ENCODE measurements around the gene PROC. TPM values are rescaled to one million over a fixed set of nuclear protein-coding genes. Genes with fewer than 3 reads are reported as not detected.

The PROC gene
- total RNA-seq, 1 experiment from 2014 or later: 6.4 TPM

DNA sequence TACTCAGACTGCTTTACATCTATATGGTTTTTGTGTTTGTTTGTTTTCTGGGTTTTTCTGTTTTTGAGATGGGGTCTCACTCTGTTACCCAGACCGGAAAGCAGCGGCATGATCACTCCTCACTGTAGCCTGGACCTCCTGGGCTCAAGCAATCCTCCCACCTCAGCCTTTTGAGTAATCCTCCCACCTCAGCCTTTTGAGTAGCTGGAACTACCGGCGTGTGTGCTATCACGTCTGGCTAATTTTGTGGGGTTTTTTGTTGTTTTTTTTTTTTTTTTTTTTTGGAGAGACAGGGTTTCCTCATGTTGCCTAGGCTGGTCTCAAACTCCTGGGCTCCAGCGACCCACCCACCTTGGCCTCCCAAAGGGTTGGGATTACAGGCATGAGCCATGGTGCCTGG is 39.5 kb upstream of the PROC start:
- TF ChIP-seq, protein P1, sequence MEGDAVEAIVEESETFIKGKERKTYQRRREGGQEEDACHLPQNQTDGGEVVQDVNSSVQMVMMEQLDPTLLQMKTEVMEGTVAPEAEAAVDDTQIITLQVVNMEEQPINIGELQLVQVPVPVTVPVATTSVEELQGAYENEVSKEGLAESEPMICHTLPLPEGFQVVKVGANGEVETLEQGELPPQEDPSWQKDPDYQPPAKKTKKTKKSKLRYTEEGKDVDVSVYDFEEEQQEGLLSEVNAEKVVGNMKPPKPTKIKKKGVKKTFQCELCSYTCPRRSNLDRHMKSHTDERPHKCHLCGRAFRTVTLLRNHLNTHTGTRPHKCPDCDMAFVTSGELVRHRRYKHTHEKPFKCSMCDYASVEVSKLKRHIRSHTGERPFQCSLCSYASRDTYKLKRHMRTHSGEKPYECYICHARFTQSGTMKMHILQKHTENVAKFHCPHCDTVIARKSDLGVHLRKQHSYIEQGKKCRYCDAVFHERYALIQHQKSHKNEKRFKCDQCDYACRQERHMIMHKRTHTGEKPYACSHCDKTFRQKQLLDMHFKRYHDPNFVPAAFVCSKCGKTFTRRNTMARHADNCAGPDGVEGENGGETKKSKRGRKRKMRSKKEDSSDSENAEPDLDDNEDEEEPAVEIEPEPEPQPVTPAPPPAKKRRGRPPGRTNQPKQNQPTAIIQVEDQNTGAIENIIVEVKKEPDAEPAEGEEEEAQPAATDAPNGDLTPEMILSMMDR (IDR thresholded peaks at IDR 0.05; ENCODE audit: insufficient read depth in 1 of 2, low read depth in 1 of 2, low read length in 1 of 2, severe bottlenecking in 1 of 2, unreplicated experiment in 1 of 2): no peak
- Mint-ChIP-seq H3K36me3 (ENCODE audit: insufficient read depth, unreplicated experiment) (peaks cover 17% of the 10 kb centered on the region), H3K9me3 (ENCODE audit: unreplicated experiment) (peaks cover 38% of the 10 kb centered on the region), H3K27me3 (ENCODE audit: insufficient read depth, unreplicated experiment) (no peaks in the 10 kb centered on the region), H3K27ac (ENCODE audit: unreplicated experiment) (no peak overlapping the region), H3K4me3 (ENCODE audit: unreplicated experiment) (no peak overlapping the region), H3K4me1 (ENCODE audit: low read depth, unreplicated experiment) (peaks cover 11% of the 10 kb centered on the region)
- H3K4me1 ChIP-seq: no peaks in the 10 kb centered on the region
- no peak for DNase-seq
- CTCF ChIA-PET: no interaction called here
- H3K9me3 ChIP-seq: peaks cover 24% of the 10 kb centered on the region
- no peaks in the 10 kb centered on the region; the same call in 1 of the 2 replicates for H3K36me3 ChIP-seq (ENCODE audit: control insufficient read depth, insufficient read depth, low read length)
- BruUV-seq (replicated peaks): no TSS peak
- intact Hi-C loops (cut with micrococcal nuclease; ENCODE audit: unreplicated experiment): no loop called here
- no peaks in the 10 kb centered on the region for H3K27me3 ChIP-seq (replicated peaks; ENCODE audit: control insufficient read depth, insufficient read depth, low read length)
- no peak overlapping the region for H3K4me3 ChIP-seq (ENCODE audit: low read depth, low read length)
- POLR2A ChIA-PET: no interaction called here

DNA sequence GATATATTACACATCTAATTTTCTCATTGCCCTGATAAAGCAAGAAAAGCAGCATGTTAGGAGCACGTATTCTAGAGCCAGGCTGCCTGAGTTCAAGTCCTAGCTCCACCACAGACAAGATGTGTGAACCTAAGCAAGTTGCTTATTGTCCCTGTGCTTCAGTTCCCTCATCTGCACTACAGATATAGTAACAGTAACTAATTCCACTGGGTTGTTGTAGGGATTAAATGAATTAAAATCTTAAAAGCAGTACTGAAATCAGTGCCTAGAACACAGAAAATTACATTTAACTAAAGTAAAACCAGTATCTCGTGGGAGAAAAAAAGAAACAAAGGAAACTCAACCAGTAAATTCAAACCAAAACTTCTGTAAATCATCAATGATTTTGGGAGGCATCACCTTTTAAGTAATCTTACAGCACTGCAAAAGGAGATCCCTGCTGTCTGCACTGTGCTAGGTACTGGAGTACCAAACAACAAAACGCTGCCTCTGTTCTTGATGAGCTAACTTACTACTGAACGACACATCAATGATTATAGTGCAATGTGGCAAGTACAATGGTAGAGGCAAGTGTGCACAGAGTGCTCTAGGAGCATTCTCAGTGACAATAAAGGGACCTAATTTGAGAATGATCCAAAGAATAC is 38.4 kb upstream of the PROC start:
- Mint-ChIP-seq H3K27me3 (ENCODE audit: insufficient read depth, unreplicated experiment) (no peaks in the 10 kb centered on the region), H3K9me3 (ENCODE audit: unreplicated experiment) (peaks cover 26% of the 10 kb centered on the region), H3K27ac (ENCODE audit: unreplicated experiment) (no peak overlapping the region), H3K4me1 (ENCODE audit: low read depth, unreplicated experiment) (peaks cover 6% of the 10 kb centered on the region), H3K4me3 (ENCODE audit: unreplicated experiment) (no peak overlapping the region), H3K36me3 (ENCODE audit: insufficient read depth, unreplicated experiment) (peaks cover 6% of the 10 kb centered on the region)
- H3K4me1 ChIP-seq: no peaks in the 10 kb centered on the region
- ChIA-PET POLR2A (no interaction called here), CTCF (no interaction called here)
- no peak overlapping the region for H3K4me3 ChIP-seq (ENCODE audit: low read depth, low read length)
- BruUV-seq (replicated peaks): no TSS peak
- no peaks in the 10 kb centered on the region; the same call in 1 of the 2 replicates for H3K36me3 ChIP-seq (ENCODE audit: control insufficient read depth, insufficient read depth, low read length)
- no peak for DNase-seq
- H3K27me3 ChIP-seq (replicated peaks; ENCODE audit: control insufficient read depth, insufficient read depth, low read length): no peaks in the 10 kb centered on the region
- peaks cover 19% of the 10 kb centered on the region for H3K9me3 ChIP-seq
- TF ChIP-seq, protein P1 (IDR thresholded peaks at IDR 0.05; ENCODE audit: insufficient read depth in 1 of 2, low read depth in 1 of 2, low read length in 1 of 2, severe bottlenecking in 1 of 2, unreplicated experiment in 1 of 2): no peak
- intact Hi-C loops (cut with micrococcal nuclease; ENCODE audit: unreplicated experiment): no loop called here

DNA sequence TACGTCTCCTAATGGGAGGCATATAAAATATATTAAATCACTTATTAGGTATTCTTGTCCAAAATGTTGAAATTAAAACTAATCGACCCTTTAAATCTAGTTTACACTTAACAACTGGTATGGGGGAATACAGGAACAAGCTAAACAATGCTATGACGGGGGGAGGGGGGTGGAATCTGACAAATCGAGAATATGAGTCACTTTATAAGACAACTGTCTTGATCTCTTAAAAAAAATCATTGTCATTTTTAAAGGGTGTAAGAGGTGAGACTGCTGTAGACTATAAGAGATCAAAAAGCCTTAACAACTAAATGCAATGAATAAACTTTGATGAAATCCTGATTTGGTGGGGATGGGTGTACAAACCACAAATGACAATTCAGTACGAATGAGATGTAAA is 36.5 kb upstream of the PROC start:
- no peak overlapping the region for H3K27ac Mint-ChIP-seq (ENCODE audit: unreplicated experiment)
- POLR2A ChIA-PET: no interaction called here
- BruUV-seq (replicated peaks): no TSS peak

More for the DNA sequence above, 36.5 kb upstream of the PROC start:
- Mint-ChIP-seq H3K36me3 (ENCODE audit: insufficient read depth, unreplicated experiment) (peaks cover 1% of the 10 kb centered on the region), H3K4me1 (ENCODE audit: low read depth, unreplicated experiment) (peaks cover 13% of the 10 kb centered on the region), H3K27me3 (ENCODE audit: insufficient read depth, unreplicated experiment) (no peaks in the 10 kb centered on the region), H3K9me3 (ENCODE audit: unreplicated experiment) (peaks cover 10% of the 10 kb centered on the region), H3K4me3 (ENCODE audit: unreplicated experiment) (no peak overlapping the region)
- TF ChIP-seq, protein P1 (IDR thresholded peaks at IDR 0.05; ENCODE audit: insufficient read depth in 1 of 2, low read depth in 1 of 2, low read length in 1 of 2, severe bottlenecking in 1 of 2, unreplicated experiment in 1 of 2): no peak
- Histone ChIP-seq H3K27me3 (replicated peaks; ENCODE audit: control insufficient read depth, insufficient read depth, low read length) (no peaks in the 10 kb centered on the region), H3K36me3 (ENCODE audit: control insufficient read depth, insufficient read depth, low read length) (no peaks in the 10 kb centered on the region), H3K4me3 (ENCODE audit: low read depth, low read length) (no peak overlapping the region), H3K9me3 (peaks cover 5% of the 10 kb centered on the region; the same call in 1 of the 2 replicates), H3K4me1 (peaks cover 14% of the 10 kb centered on the region)
- intact Hi-C loops (cut with micrococcal nuclease; ENCODE audit: unreplicated experiment): no loop called here
- CTCF ChIA-PET: no interaction called here
- DNase-seq: no peak

Data from Caco-2 (cell line).